WTC11 (cell line): ENCODE measurements around the gene ELP4. TPM values are rescaled to one million over a fixed set of nuclear protein-coding genes. Genes with fewer than 3 reads are reported as not detected.

Experiments used
- ATAC-seq: fragments of 200-7000 bp; cut with Tn5 transposase; 2 replicates; pipeline ENCODE4 v1.10.0; 2021; ENCODE audit warnings: mild to moderate bottlenecking, moderate library complexity
- CTCF ChIA-PET: fragments of 300-600 bp; sonication (Branson Sonifier 250); formaldehyde crosslinking; loops from one replicate; lab custom pipeline; 2021; ENCODE audit warnings: antibody characterized with exemption; lab: Charles Lee
- POLR2A ChIA-PET: fragments of 350-600 bp; sonication (Branson Sonifier 250); formaldehyde crosslinking; loops from one replicate; lab custom pipeline; 2021; ENCODE audit warnings: antibody characterized with exemption; lab: Charles Lee
- DNase-seq: peaks from one replicate; pipeline ENCODE4 v3.0.0; 2021; ENCODE audit warnings: low spot score
- H3K27ac Mint-ChIP-seq: 2 replicates; pipeline ENCODE4 v1.8.0; 2021; ENCODE audit warnings: mixed read lengths
- H3K27me3 Mint-ChIP-seq: 2 replicates; pipeline ENCODE4 v1.8.0; 2021; ENCODE audit warnings: low read depth, mild to moderate bottlenecking, moderate library complexity, mixed read lengths
- H3K36me3 Mint-ChIP-seq: 2 replicates; pipeline ENCODE4 v1.8.0; 2021; ENCODE audit warnings: mixed read lengths
- H3K4me1 Mint-ChIP-seq: 2 replicates; pipeline ENCODE4 v1.8.0; 2022; ENCODE audit warnings: mixed read lengths
- H3K4me3 Mint-ChIP-seq: 2 replicates; pipeline ENCODE4 v1.8.0; 2021; ENCODE audit warnings: mild to moderate bottlenecking, moderate library complexity, mixed read lengths
- H3K9me3 Mint-ChIP-seq: 2 replicates; pipeline ENCODE4 v1.8.0; 2021; ENCODE audit warnings: mixed read lengths
- ATF3 ChIP-seq: sonication (generic); formaldehyde crosslinking; conservative IDR thresholded peaks from 2 replicates; pipeline ENCODE4 v1.8.1; 2022; ENCODE audit warnings: mild to moderate bottlenecking, missing genetic modification reagents
- CREB1 ChIP-seq: sonication (generic); formaldehyde crosslinking; IDR thresholded peaks from 2 replicates; pipeline ENCODE4 v1.8.0; 2023; ENCODE audit warnings: mild to moderate bottlenecking, missing genetic modification reagents
- CTCF ChIP-seq: fragments of 200-600 bp; IDR thresholded peaks from 2 replicates; pipeline ENCODE4 v1.8.0; 2022; ENCODE audit warnings: antibody characterized with exemption
- GRHL2 ChIP-seq: fragments of 250-450 bp; sonication (Bioruptor Pico); IDR thresholded peaks from 2 replicates; pipeline ENCODE4 v1.8.0; 2022; ENCODE audit warnings: mild to moderate bottlenecking, moderate library complexity; ENCODE audit not compliant: insufficient replicate concordance, severe bottlenecking
- HMGA2 ChIP-seq: fragments of 250-450 bp; sonication (Bioruptor Pico); IDR thresholded peaks from 2 replicates; pipeline ENCODE4 v1.4.0; 2021; ENCODE audit warnings: mild to moderate bottlenecking, moderate library complexity
- IRF1 ChIP-seq: sonication (generic); formaldehyde crosslinking; IDR thresholded peaks from 2 replicates; pipeline ENCODE4 v1.8.0; 2023; ENCODE audit warnings: missing genetic modification reagents
- MLX ChIP-seq: sonication (generic); formaldehyde crosslinking; IDR thresholded peaks from 2 replicates; pipeline ENCODE4 v1.8.1; 2023; ENCODE audit warnings: mild to moderate bottlenecking, missing genetic modification reagents, moderate library complexity
- NR1H2 ChIP-seq: sonication (generic); formaldehyde crosslinking; IDR thresholded peaks from 2 replicates; pipeline ENCODE4 v1.9.0; 2021; ENCODE audit warnings: mild to moderate bottlenecking, moderate library complexity, missing genetic modification reagents
- SMAD4 ChIP-seq: sonication (generic); formaldehyde crosslinking; IDR thresholded peaks from 2 replicates; pipeline ENCODE4 v1.8.0; 2022; ENCODE audit warnings: mild to moderate bottlenecking, missing genetic modification reagents
- USF2 ChIP-seq: sonication (generic); formaldehyde crosslinking; IDR thresholded peaks from 2 replicates; pipeline ENCODE4 v1.8.1; 2023; ENCODE audit warnings: mild to moderate bottlenecking, missing genetic modification reagents, moderate library complexity
- ZMAT4 ChIP-seq: fragments of 250-450 bp; sonication (Bioruptor Pico); IDR thresholded peaks from 2 replicates; pipeline ENCODE4 v1.9.0; 2021; ENCODE audit warnings: mild to moderate bottlenecking
- total RNA-seq: library from RNA; stranded (reverse); gene quantifications from 3 replicates; pipeline ENCODE4 v1.2.3, GENCODE V29; 2021
- TF ChIP-seq, protein P1 (sequence below): sonication (generic); formaldehyde crosslinking; IDR thresholded peaks from 2 replicates; pipeline ENCODE4 v1.8.1; 2023; ENCODE audit warnings: mild to moderate bottlenecking, missing genetic modification reagents, borderline replicate concordance
- TF ChIP-seq, protein P2 (sequence below): sonication (generic); formaldehyde crosslinking; IDR thresholded peaks from 2 replicates; pipeline ENCODE4 v1.8.0; 2022; ENCODE audit warnings: mild to moderate bottlenecking, missing genetic modification reagents
- TF ChIP-seq, protein P3 (sequence below): sonication (generic); formaldehyde crosslinking; IDR thresholded peaks from 2 replicates; pipeline ENCODE4 v1.8.0; 2023; ENCODE audit warnings: mild to moderate bottlenecking, missing genetic modification reagents

The ELP4 gene
- total RNA-seq, 1 experiment from 2014 or later, result 14.6 TPM

DNA sequence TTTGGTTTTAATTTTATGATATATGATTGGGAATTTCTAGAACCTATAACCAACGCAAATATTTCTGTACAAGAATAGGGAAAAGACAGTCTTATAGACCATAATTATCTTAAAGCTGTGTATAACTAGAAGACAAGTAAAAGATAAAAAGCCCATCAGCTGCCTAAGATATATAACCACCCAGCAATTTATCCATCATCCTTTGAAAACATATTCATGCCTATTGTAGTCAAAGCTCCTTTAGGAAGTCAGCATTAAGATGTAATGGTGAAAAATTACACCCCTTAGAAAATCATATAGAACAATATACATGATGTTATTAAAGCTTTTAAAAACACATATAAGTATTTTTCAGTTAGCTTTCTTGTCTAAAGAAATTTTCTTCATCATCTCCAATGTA is 46.4 kb downstream of the ELP4 start (continued):
- TF ChIP-seq CTCF (no peak), ATF3 (CRISPR knock-in tag) (no peak), ZMAT4 (CRISPR knock-in tag) (no peak), USF2 (CRISPR knock-in tag) (no peak)
- TF ChIP-seq, protein P1, sequence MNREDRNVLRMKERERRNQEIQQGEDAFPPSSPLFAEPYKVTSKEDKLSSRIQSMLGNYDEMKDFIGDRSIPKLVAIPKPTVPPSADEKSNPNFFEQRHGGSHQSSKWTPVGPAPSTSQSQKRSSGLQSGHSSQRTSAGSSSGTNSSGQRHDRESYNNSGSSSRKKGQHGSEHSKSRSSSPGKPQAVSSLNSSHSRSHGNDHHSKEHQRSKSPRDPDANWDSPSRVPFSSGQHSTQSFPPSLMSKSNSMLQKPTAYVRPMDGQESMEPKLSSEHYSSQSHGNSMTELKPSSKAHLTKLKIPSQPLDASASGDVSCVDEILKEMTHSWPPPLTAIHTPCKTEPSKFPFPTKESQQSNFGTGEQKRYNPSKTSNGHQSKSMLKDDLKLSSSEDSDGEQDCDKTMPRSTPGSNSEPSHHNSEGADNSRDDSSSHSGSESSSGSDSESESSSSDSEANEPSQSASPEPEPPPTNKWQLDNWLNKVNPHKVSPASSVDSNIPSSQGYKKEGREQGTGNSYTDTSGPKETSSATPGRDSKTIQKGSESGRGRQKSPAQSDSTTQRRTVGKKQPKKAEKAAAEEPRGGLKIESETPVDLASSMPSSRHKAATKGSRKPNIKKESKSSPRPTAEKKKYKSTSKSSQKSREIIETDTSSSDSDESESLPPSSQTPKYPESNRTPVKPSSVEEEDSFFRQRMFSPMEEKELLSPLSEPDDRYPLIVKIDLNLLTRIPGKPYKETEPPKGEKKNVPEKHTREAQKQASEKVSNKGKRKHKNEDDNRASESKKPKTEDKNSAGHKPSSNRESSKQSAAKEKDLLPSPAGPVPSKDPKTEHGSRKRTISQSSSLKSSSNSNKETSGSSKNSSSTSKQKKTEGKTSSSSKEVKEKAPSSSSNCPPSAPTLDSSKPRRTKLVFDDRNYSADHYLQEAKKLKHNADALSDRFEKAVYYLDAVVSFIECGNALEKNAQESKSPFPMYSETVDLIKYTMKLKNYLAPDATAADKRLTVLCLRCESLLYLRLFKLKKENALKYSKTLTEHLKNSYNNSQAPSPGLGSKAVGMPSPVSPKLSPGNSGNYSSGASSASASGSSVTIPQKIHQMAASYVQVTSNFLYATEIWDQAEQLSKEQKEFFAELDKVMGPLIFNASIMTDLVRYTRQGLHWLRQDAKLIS (CRISPR knock-in tag), result no peak
- TF ChIP-seq, protein P2, sequence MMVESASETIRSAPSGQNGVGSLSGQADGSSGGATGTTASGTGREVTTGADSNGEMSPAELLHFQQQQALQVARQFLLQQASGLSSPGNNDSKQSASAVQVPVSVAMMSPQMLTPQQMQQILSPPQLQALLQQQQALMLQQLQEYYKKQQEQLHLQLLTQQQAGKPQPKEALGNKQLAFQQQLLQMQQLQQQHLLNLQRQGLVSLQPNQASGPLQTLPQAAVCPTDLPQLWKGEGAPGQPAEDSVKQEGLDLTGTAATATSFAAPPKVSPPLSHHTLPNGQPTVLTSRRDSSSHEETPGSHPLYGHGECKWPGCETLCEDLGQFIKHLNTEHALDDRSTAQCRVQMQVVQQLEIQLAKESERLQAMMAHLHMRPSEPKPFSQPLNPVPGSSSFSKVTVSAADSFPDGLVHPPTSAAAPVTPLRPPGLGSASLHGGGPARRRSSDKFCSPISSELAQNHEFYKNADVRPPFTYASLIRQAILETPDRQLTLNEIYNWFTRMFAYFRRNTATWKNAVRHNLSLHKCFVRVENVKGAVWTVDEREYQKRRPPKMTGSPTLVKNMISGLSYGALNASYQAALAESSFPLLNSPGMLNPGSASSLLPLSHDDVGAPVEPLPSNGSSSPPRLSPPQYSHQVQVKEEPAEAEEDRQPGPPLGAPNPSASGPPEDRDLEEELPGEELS (CRISPR knock-in tag), result no peak
- TF ChIP-seq, all 79 proteins: peak for 0

DNA sequence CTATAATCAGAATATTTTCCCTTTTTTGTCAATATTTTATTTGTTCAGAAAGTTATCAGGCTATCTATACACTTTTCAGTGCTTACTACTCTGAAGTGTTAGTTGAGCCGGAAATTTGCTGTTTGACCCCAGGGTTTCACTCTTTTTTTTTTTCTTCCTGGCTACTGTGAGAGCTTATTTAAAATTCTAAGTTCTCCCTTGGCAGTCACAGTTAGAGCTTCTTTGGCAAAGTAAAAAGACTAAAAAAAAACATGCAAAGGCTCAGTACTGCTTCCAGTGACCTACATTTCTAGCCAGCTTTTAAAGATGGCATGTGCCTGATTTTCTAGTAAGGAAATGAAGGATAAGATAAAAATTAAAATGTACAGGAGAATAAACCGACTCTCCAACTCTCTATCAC is 48.4 kb downstream of the ELP4 start:
- POLR2A ChIA-PET, result interaction anchor here (0.5 kb wide), 1 partner anchor 128 kb away, joined by 3 read pairs; no protein-coding TSS in a partner anchor
- Mint-ChIP-seq H3K4me3 (no peak overlapping the region), H3K9me3 (peaks cover 20% of the 10 kb centered on the region), H3K4me1 (peaks cover 19% of the 10 kb centered on the region), H3K36me3 (peaks cover 14% of the 10 kb centered on the region), H3K27ac (peak overlapping the region; percentile 81; the same call in 1 of the 2 replicates), H3K27me3 (no peaks in the 10 kb centered on the region)
- TF ChIP-seq CTCF (no peak), IRF1 (CRISPR knock-in tag) (no peak), USF2 (CRISPR knock-in tag) (no peak), GRHL2 (CRISPR knock-in tag) (no peak), SMAD4 (CRISPR knock-in tag) (no peak), CREB1 (CRISPR knock-in tag) (no peak), MLX (CRISPR knock-in tag) (no peak), HMGA2 (CRISPR knock-in tag) (no peak), NR1H2 (CRISPR knock-in tag) (no peak)
- TF ChIP-seq, protein P3, sequence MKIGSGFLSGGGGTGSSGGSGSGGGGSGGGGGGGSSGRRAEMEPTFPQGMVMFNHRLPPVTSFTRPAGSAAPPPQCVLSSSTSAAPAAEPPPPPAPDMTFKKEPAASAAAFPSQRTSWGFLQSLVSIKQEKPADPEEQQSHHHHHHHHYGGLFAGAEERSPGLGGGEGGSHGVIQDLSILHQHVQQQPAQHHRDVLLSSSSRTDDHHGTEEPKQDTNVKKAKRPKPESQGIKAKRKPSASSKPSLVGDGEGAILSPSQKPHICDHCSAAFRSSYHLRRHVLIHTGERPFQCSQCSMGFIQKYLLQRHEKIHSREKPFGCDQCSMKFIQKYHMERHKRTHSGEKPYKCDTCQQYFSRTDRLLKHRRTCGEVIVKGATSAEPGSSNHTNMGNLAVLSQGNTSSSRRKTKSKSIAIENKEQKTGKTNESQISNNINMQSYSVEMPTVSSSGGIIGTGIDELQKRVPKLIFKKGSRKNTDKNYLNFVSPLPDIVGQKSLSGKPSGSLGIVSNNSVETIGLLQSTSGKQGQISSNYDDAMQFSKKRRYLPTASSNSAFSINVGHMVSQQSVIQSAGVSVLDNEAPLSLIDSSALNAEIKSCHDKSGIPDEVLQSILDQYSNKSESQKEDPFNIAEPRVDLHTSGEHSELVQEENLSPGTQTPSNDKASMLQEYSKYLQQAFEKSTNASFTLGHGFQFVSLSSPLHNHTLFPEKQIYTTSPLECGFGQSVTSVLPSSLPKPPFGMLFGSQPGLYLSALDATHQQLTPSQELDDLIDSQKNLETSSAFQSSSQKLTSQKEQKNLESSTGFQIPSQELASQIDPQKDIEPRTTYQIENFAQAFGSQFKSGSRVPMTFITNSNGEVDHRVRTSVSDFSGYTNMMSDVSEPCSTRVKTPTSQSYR (CRISPR knock-in tag), result no peak
- DNase-seq (no peak), ATAC-seq (peak; percentile 51)
- CTCF ChIA-PET, result interaction anchor here (0.9 kb wide), 1 partner anchor 84 kb away, joined by 4 read pairs; no protein-coding TSS in a partner anchor
